WI38 (cell line): Measurements from ENCODE around the gene ABR.

ENCODE experiments used
- H3K4me3 ChIP-seq: 2 replicates; pipeline ENCODE4 v1.5.1; 2011; ENCODE audit warnings: low read depth, mild to moderate bottlenecking, control low read depth, low read length
- TF ChIP-seq, protein P1 (sequence below): IDR thresholded peaks from 2 replicates; pipeline ENCODE4 v1.5.1; 2012; ENCODE audit warnings: low read depth, mild to moderate bottlenecking, control low read depth, low read length

ABR gene

DNA sequence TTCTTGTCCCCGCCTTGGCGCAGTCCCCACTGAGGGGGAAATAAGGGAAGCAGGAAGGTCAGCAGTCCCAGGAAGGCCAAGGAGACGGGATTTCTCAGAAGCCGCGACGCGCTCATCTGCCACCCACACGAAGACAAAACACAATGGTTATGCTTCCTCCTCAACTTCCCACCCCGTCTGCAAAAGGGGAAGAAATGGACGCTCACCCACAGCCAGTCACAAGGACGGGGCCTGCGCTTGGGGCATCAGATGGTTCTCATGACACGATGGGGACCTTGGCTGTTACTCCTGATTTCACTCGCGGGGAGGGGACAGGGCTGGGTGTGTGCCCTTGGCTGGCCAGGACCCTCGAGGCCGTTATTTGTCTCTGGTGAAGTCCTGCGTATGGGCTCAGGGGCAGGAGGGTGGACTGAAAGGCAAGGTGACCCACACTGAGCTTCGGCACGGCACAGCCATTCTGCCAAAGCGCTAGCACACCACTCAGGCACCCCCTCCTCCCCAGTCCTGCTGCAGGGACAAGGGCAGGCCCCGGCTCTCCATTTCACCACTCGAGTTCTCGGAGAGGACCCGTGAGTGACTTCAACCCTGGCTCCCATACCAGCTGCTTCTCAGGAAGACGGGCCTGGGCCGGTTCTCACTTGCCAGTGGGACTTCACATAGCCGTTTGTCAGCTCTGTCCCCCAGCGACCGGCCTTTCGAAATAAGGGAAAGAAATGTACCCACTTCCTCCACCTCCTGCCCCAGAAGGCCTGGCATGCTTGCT lies 84.5 kb downstream of the ABR start:
- TF ChIP-seq, protein P1, sequence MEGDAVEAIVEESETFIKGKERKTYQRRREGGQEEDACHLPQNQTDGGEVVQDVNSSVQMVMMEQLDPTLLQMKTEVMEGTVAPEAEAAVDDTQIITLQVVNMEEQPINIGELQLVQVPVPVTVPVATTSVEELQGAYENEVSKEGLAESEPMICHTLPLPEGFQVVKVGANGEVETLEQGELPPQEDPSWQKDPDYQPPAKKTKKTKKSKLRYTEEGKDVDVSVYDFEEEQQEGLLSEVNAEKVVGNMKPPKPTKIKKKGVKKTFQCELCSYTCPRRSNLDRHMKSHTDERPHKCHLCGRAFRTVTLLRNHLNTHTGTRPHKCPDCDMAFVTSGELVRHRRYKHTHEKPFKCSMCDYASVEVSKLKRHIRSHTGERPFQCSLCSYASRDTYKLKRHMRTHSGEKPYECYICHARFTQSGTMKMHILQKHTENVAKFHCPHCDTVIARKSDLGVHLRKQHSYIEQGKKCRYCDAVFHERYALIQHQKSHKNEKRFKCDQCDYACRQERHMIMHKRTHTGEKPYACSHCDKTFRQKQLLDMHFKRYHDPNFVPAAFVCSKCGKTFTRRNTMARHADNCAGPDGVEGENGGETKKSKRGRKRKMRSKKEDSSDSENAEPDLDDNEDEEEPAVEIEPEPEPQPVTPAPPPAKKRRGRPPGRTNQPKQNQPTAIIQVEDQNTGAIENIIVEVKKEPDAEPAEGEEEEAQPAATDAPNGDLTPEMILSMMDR, result no peak
- no peak overlapping the region for H3K4me3 ChIP-seq

DNA sequence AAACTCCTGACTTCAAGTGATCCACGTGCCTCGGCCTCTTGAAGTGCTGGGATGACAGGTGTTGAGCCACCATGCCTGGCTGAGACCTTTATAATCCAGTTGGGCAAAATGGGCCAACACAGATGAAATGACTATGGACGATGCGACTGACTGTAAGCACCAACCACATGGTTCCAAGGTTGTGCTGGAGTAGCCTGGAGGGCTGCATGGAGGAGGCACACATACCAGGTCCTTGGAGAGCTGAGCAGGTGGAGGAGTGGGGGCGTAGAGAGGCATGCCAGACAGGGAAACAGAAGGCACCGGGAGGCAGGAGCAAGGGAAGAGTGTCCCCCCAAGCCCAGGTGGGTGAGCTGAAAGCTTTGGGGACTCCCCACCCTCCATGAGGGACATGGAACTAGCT lies 85.2 kb downstream of the ABR start:
- TF ChIP-seq, protein P1, result no peak
- H3K4me3 ChIP-seq, result no peak overlapping the region

GRCh38 chr17:1091900-1092299 lies 87.9 kb downstream of the ABR start:
- TF ChIP-seq, protein P1, result no peak
- H3K4me3 ChIP-seq, result no peak overlapping the region

GRCh38 chr17:1091190-1091534 lies 88.6 kb downstream of the ABR start:
- TF ChIP-seq, protein P1, result no peak
- H3K4me3 ChIP-seq, result no peak overlapping the region

GRCh38 chr17:1090465-1091189 lies 89.2 kb downstream of the ABR start:
- no peak overlapping the region for H3K4me3 ChIP-seq
- TF ChIP-seq, protein P1, result no peak

DNA sequence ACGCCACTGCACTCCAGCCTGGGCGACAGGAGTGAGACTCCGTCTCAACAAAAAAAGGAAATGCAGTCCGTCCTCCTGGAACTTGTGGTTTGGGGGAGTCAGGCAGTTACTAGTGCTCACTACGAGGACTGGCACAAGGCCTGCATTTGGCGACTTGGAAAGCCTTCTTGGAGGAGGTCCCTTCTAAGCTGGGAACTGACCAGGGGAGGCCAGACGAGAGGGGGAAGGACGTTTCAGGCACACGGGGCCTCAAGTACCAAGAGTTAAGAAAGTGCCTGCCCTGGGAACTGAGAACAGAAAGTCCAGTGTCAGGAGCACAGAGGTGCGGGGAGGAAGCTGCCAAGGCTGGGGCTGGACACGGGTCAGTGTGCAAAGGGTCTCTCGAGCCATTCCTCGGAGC lies 89.9 kb downstream of the ABR start:
- no peak overlapping the region for H3K4me3 ChIP-seq
- TF ChIP-seq, protein P1, result no peak
